MM.1S (cell line): Measurements from ENCODE around the gene AGFG1.

ENCODE experiments used
- DNase-seq: peaks from one replicate; pipeline ENCODE4 v3.0.0-alpha.2; 2015
- H2AFZ ChIP-seq: fragments of 300-600 bp; sonication (generic); 2 replicates; pipeline ENCODE4 v1.6.0; 2016; ENCODE audit warnings: antibody characterized with exemption, low read length
- H3F3A ChIP-seq: fragments of 300-600 bp; sonication (generic); 2 replicates; pipeline ENCODE4 v1.6.1; 2016; ENCODE audit warnings: mild to moderate bottlenecking, antibody characterized with exemption, low read length, moderate library complexity, mixed read lengths; ENCODE audit not compliant: insufficient read depth
- H3K27ac ChIP-seq: fragments of 300-600 bp; sonication (generic); 2 replicates; pipeline ENCODE4 v1.5.1; 2016; ENCODE audit warnings: mild to moderate bottlenecking, low read length
- H3K27me3 ChIP-seq: fragments of 300-600 bp; sonication (generic); replicated peaks from 2 replicates; pipeline ENCODE4 v1.6.0; 2016; ENCODE audit warnings: low read length; ENCODE audit not compliant: insufficient read depth
- H3K36me3 ChIP-seq: fragments of 300-600 bp; sonication (generic); replicated peaks from 2 replicates; pipeline ENCODE4 v1.6.1; 2016; ENCODE audit warnings: mild to moderate bottlenecking, low read length, mixed read lengths; ENCODE audit not compliant: insufficient read depth
- H3K4me1 ChIP-seq: fragments of 300-600 bp; sonication (generic); 2 replicates; pipeline ENCODE4 v1.6.1; 2016; ENCODE audit warnings: low read length, mixed read lengths
- H3K4me2 ChIP-seq: fragments of 300-600 bp; sonication (generic); 2 replicates; pipeline ENCODE4 v1.6.0; 2016; ENCODE audit warnings: low read depth, low read length
- H3K4me3 ChIP-seq: fragments of 300-600 bp; sonication (generic); 2 replicates; pipeline ENCODE4 v1.5.1; 2016; ENCODE audit warnings: low read length, mixed read lengths
- H3K79me2 ChIP-seq: fragments of 300-600 bp; sonication (generic); 2 replicates; pipeline ENCODE4 v1.6.1; 2016; ENCODE audit warnings: mixed run types, low read length, mixed read lengths
- H3K9ac ChIP-seq: fragments of 300-600 bp; sonication (generic); 2 replicates; pipeline ENCODE4 v1.6.1; 2016; ENCODE audit warnings: low read length, mixed read lengths
- H3K9me2 ChIP-seq: fragments of 300-600 bp; sonication (generic); replicated peaks from 2 replicates; pipeline ENCODE4 v1.6.1; 2016; ENCODE audit warnings: mild to moderate bottlenecking, low read length, mixed read lengths; ENCODE audit not compliant: insufficient read depth
- H3K9me3 ChIP-seq: fragments of 300-600 bp; sonication (generic); replicated peaks from 2 replicates; pipeline ENCODE4 v1.6.1; 2016; ENCODE audit warnings: mild to moderate bottlenecking, low read length, mixed read lengths; ENCODE audit not compliant: insufficient read depth
- H4K20me1 ChIP-seq: fragments of 300-600 bp; sonication (generic); 2 replicates; pipeline ENCODE4 v1.6.1; 2016; ENCODE audit warnings: mild to moderate bottlenecking, low read length, moderate library complexity, mixed read lengths; ENCODE audit not compliant: insufficient read depth
- CTCF ChIP-seq: fragments of 300-600 bp; sonication (generic); IDR thresholded peaks from 2 replicates; pipeline ENCODE4 v1.5.1; 2016; ENCODE audit warnings: antibody characterized with exemption, low read length, mixed read lengths
- EZH2 ChIP-seq: fragments of 300-600 bp; sonication (generic); optimal IDR thresholded peaks from 2 replicates; pipeline ENCODE3; 2017; ENCODE audit warnings: low read depth, mild to moderate bottlenecking, antibody characterized with exemption, low read length, mixed read lengths
- EZH2phosphoT487 ChIP-seq: fragments of 300-600 bp; sonication (generic); IDR thresholded peaks from 2 replicates; pipeline ENCODE4 v1.6.1; 2018; ENCODE audit warnings: antibody characterized with exemption, low read length

AGFG1 gene

GRCh38 chr2:227430639-227431038 is 41.3 kb upstream of the AGFG1 start:
- Histone ChIP-seq H2AFZ (no peak overlapping the region), H3K9me2 (no peaks in the 10 kb centered on the region), H3K9me3 (no peaks in the 10 kb centered on the region), H3K9ac (no peak overlapping the region), H3K27me3 (no peaks in the 10 kb centered on the region), H3K4me1 (no peaks in the 10 kb centered on the region), H4K20me1 (no peaks in the 10 kb centered on the region), H3F3A (no peaks in the 10 kb centered on the region), H3K27ac (no peak overlapping the region), H3K4me3 (no peak overlapping the region), H3K79me2 (no peaks in the 10 kb centered on the region), H3K4me2 (no peak overlapping the region), H3K36me3 (no peaks in the 10 kb centered on the region)
- TF ChIP-seq CTCF = no peak
- TF ChIP-seq EZH2 = no peak
- no peak for TF ChIP-seq EZH2phosphoT487
- DNase-seq = no peak

- Histone ChIP-seq H3K27ac (no peak overlapping the region), H3K4me2 (no peak overlapping the region), H2AFZ (no peak overlapping the region), H3K36me3 (no peaks in the 10 kb centered on the region), H4K20me1 (no peaks in the 10 kb centered on the region), H3K4me1 (no peaks in the 10 kb centered on the region), H3K4me3 (no peak overlapping the region), H3K79me2 (no peaks in the 10 kb centered on the region), H3K9me2 (no peaks in the 10 kb centered on the region), H3K9me3 (no peaks in the 10 kb centered on the region), H3K27me3 (no peaks in the 10 kb centered on the region), H3F3A (no peaks in the 10 kb centered on the region), H3K9ac (no peak overlapping the region)
- DNase-seq = no peak
- no peak for TF ChIP-seq EZH2
- no peak for TF ChIP-seq EZH2phosphoT487
- no peak for TF ChIP-seq CTCF
Measured at GRCh38 chr2:227433171-227433570, 38.8 kb upstream of the AGFG1 start.

GRCh38 chr2:227436436-227437174 is 35.4 kb upstream of the AGFG1 start:
- no peaks in the 10 kb centered on the region for H3K9me3 ChIP-seq

More at GRCh38 chr2:227436436-227437174, 35.4 kb upstream of the AGFG1 start:
- H3K9ac ChIP-seq = no peak overlapping the region
- H3K4me2 ChIP-seq = no peak overlapping the region
- H3K27me3 ChIP-seq = no peaks in the 10 kb centered on the region
- no peaks in the 10 kb centered on the region for H3K4me1 ChIP-seq
- H3K79me2 ChIP-seq = no peaks in the 10 kb centered on the region
- no peaks in the 10 kb centered on the region for H3K36me3 ChIP-seq
- no peak for DNase-seq
- H3F3A ChIP-seq = no peaks in the 10 kb centered on the region
- no peak overlapping the region for H3K4me3 ChIP-seq
- no peaks in the 10 kb centered on the region for H3K9me2 ChIP-seq
- H2AFZ ChIP-seq = no peak overlapping the region
- TF ChIP-seq CTCF (no peak), EZH2 (no peak), EZH2phosphoT487 (no peak)
- H3K27ac ChIP-seq = no peak overlapping the region
- H4K20me1 ChIP-seq = no peaks in the 10 kb centered on the region
